ENCODE data around the gene HOPX.
"Not testable (repeated sequence)": the region's sequence is repeated elsewhere in the genome, so short reads cannot be mapped to it uniquely, and the experiment has no call there.

HOPX gene

GRCh38 chr4:56637154-56637553, 43.9 kb downstream of the HOPX start:
- no peaks in the 10 kb centered on the region for H3K79me2 ChIP-seq (ENCODE audit: control insufficient read depth, low read length)
- no peaks in the 10 kb centered on the region for H3K9me3 ChIP-seq (ENCODE audit: control insufficient read depth, insufficient read depth, low read length)
- no peaks in the 10 kb centered on the region for H3K9me2 ChIP-seq (replicated peaks; ENCODE audit: control insufficient read depth, low read length)
- H3K4me3 ChIP-seq (ENCODE audit: low read length), result no peak overlapping the region
- H3F3A ChIP-seq (ENCODE audit: control insufficient read depth, insufficient read depth), result no peaks in the 10 kb centered on the region
- H3K4me1 ChIP-seq (ENCODE audit: control insufficient read depth, low read length), result no peaks in the 10 kb centered on the region
- no peaks in the 10 kb centered on the region for H3K36me3 ChIP-seq (ENCODE audit: control insufficient read depth, low read length)
- TF ChIP-seq EZH2phosphoT487 (IDR thresholded peaks at IDR 0.05; ENCODE audit: borderline replicate concordance, low read length), result no peak
- TF ChIP-seq CTCF (IDR thresholded peaks at IDR 0.05; ENCODE audit: low read depth, low read length, poor library complexity, severe bottlenecking), result no peak
- H4K20me1 ChIP-seq (ENCODE audit: control insufficient read depth, insufficient read depth, low read depth, low read length), result no peaks in the 10 kb centered on the region
- peaks cover 3% of the 10 kb centered on the region; the same call in 1 of the 2 replicates for H3K27me3 ChIP-seq (ENCODE audit: control insufficient read depth, low read length)
- no peak overlapping the region for H3K27ac ChIP-seq (ENCODE audit: low read depth, low read length)
- no peak overlapping the region for H3K4me2 ChIP-seq (ENCODE audit: low read length)

DNA sequence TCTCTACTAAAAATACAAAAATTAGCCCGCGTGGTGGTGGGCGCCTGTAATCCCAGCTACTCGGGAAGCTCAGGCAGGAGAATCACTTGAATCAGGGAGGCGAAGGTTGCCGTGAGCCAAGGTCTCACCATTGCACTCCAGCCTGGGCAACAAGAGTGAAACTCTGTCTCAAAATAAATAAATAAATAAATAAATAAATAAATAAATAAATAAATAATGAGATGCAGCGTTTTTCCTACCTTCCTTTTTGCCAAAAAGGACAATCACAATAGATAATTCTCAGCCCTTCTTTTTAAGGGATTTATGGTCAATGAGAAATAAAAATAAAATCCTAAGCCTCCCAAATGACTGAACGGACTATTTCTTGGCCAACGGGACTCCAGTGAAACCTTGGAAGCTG, 46.1 kb downstream of the HOPX start:
- not testable (repeated sequence) for H3K9me2 ChIP-seq (replicated peaks; ENCODE audit: control insufficient read depth, low read length); H3K4me3 ChIP-seq (ENCODE audit: low read length); H3K4me2 ChIP-seq (ENCODE audit: low read length); H3F3A ChIP-seq (ENCODE audit: control insufficient read depth, insufficient read depth); H3K4me1 ChIP-seq (ENCODE audit: control insufficient read depth, low read length); H3K79me2 ChIP-seq (ENCODE audit: control insufficient read depth, low read length); H3K27me3 ChIP-seq (ENCODE audit: control insufficient read depth, low read length); H3K36me3 ChIP-seq (ENCODE audit: control insufficient read depth, low read length); H4K20me1 ChIP-seq (ENCODE audit: control insufficient read depth, insufficient read depth, low read depth, low read length); H3K27ac ChIP-seq (ENCODE audit: low read depth, low read length); H3K9me3 ChIP-seq (ENCODE audit: control insufficient read depth, insufficient read depth, low read length)

GRCh38 chr4:56633486-56633885, 47.6 kb downstream of the HOPX start:
- Histone ChIP-seq H3K27me3 (ENCODE audit: control insufficient read depth, low read length) (no peaks in the 10 kb centered on the region), H3K4me1 (ENCODE audit: control insufficient read depth, low read length) (no peaks in the 10 kb centered on the region), H3K9me3 (ENCODE audit: control insufficient read depth, insufficient read depth, low read length) (no peaks in the 10 kb centered on the region), H3K79me2 (ENCODE audit: control insufficient read depth, low read length) (no peaks in the 10 kb centered on the region), H3K36me3 (ENCODE audit: control insufficient read depth, low read length) (no peaks in the 10 kb centered on the region), H3F3A (ENCODE audit: control insufficient read depth, insufficient read depth) (no peaks in the 10 kb centered on the region), H4K20me1 (ENCODE audit: control insufficient read depth, insufficient read depth, low read depth, low read length) (no peaks in the 10 kb centered on the region), H3K4me3 (ENCODE audit: low read length) (no peak overlapping the region), H3K9me2 (replicated peaks; ENCODE audit: control insufficient read depth, low read length) (no peaks in the 10 kb centered on the region), H3K4me2 (ENCODE audit: low read length) (no peak overlapping the region), H3K27ac (ENCODE audit: low read depth, low read length) (no peak overlapping the region)
- TF ChIP-seq EZH2phosphoT487 (IDR thresholded peaks at IDR 0.05; ENCODE audit: borderline replicate concordance, low read length), result no peak

DNA sequence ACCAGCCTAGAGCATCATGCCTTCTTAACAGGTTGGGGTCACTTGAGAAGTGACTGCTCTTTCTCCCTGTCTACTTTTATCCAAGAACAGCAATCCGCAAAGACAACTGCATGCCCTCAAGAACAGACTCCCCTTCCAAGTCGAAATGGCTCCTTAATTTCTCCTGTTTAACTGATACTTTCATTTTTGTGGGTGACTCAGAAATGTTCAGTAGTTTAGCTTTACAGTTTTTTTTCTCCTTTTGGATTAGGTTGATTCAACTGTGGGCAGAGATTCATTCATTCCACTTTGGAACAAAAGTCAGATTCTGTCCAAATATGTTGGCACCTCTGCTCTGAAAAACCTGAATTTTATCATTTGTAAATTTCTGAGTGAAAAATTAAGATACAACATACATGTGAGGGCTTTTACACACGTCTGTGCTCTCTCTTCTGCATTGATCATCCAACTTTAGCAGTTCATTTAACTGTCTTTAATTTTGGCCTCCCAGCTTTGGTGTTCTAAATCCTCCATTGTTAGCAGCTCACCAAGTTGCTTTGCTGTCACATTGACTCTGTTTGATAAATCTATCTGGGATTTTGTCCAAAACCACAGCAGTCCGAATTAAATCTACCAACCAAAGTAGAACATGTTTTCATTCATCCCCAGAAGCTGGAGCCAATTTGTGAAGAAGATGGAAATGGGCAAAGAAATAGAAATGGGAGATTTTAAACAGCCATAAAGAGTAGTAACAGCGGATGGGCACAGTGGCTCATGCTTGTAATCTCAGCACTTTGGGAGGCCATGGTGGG, 50.0 kb downstream of the HOPX start:
- no peaks in the 10 kb centered on the region for H3K27me3 ChIP-seq (ENCODE audit: control insufficient read depth, low read length)
- TF ChIP-seq CTCF (IDR thresholded peaks at IDR 0.05; ENCODE audit: low read depth, low read length, poor library complexity, severe bottlenecking) (no peak), EZH2phosphoT487 (IDR thresholded peaks at IDR 0.05; ENCODE audit: borderline replicate concordance, low read length) (no peak)
- no peak overlapping the region for H3K4me3 ChIP-seq (ENCODE audit: low read length)
- H3K27ac ChIP-seq (ENCODE audit: low read depth, low read length), result no peak overlapping the region
- no peaks in the 10 kb centered on the region for H3K9me2 ChIP-seq (replicated peaks; ENCODE audit: control insufficient read depth, low read length)
- H3K36me3 ChIP-seq (ENCODE audit: control insufficient read depth, low read length), result no peaks in the 10 kb centered on the region
- H3K9me3 ChIP-seq (ENCODE audit: control insufficient read depth, insufficient read depth, low read length), result peaks cover 11% of the 10 kb centered on the region; the same call in 1 of the 2 replicates
- no peaks in the 10 kb centered on the region for H3K4me1 ChIP-seq (ENCODE audit: control insufficient read depth, low read length)
- no peak overlapping the region for H3K4me2 ChIP-seq (ENCODE audit: low read length)
- no peaks in the 10 kb centered on the region for H4K20me1 ChIP-seq (ENCODE audit: control insufficient read depth, insufficient read depth, low read depth, low read length)
- H3F3A ChIP-seq (ENCODE audit: control insufficient read depth, insufficient read depth), result no peaks in the 10 kb centered on the region
- H3K79me2 ChIP-seq (ENCODE audit: control insufficient read depth, low read length), result no peaks in the 10 kb centered on the region
